Suprapubic skin (tissue), 4 donors: ENCODE measurements around the gene PRSS2. TPM values are rescaled to one million over a fixed set of nuclear protein-coding genes. Genes with fewer than 3 reads are reported as not detected.

ENCODE experiments used
- DNase-seq, 2 donors: peaks; one replicate each; pipeline ENCODE4 v3.0.0-alpha.2; 2019; ENCODE audit warnings: low spot score in 2 of 2
- H3K27ac ChIP-seq: fragments of 200-600 bp; sonication (generic); one replicate; pipeline ENCODE4 v1.5.1; 2019
- H3K27me3 ChIP-seq: fragments of 200-600 bp; sonication (generic); one replicate; pipeline ENCODE4 v1.5.1; 2019
- H3K36me3 ChIP-seq: fragments of 200-600 bp; sonication (generic); one replicate; pipeline ENCODE4 v1.5.1; 2019
- H3K4me1 ChIP-seq: fragments of 200-600 bp; sonication (generic); one replicate; pipeline ENCODE4 v1.5.1; 2019
- H3K4me3 ChIP-seq: fragments of 200-600 bp; sonication (generic); one replicate; pipeline ENCODE4 v1.5.1; 2019; ENCODE audit warnings: mild to moderate bottlenecking
- H3K9me3 ChIP-seq: fragments of 200-600 bp; sonication (generic); one replicate; pipeline ENCODE4 v1.5.1; 2019
- CTCF ChIP-seq, 2 donors: fragments of 200-600 bp in 1 of 2; fragments of 450-650 bp in 1 of 2; sonication (generic) in 1 of 2; IDR thresholded peaks; one replicate each; pipeline ENCODE4 v1.5.1; 2016 to 2019; ENCODE audit warnings: antibody characterized with exemption in 2 of 2, mild to moderate bottlenecking in 1 of 2, moderate library complexity in 1 of 2
- EP300 ChIP-seq: sonication (generic); formaldehyde crosslinking; IDR thresholded peaks from one replicate; pipeline ENCODE4 v1.6.1; 2017; ENCODE audit warnings: antibody characterized with exemption
- POLR2A ChIP-seq, 2 donors: fragments of 450-650 bp; IDR thresholded peaks; one replicate each; pipeline ENCODE4 v1.6.1; 2017; ENCODE audit warnings: antibody characterized with exemption in 2 of 2, mild to moderate bottlenecking in 2 of 2, moderate library complexity in 2 of 2
- POLR2AphosphoS5 ChIP-seq, 3 donors: sonication (generic); formaldehyde crosslinking; IDR thresholded peaks; one replicate each; pipeline ENCODE4 v1.6.1; 2017; ENCODE audit warnings: antibody characterized with exemption in 3 of 3
- WGBS: methylation state at CpG from one replicate; pipeline ENCODE4 v1.1.5; 2018; 5-methylcytosine and 5-hydroxymethylcytosine counted together
- total RNA-seq, 4 donors: library from RNA; depleted of rRNA; stranded (reverse); fragments of >200 nt; gene quantifications; one replicate each; pipeline ENCODE4 v1.1.0, GENCODE V29; 2016

The PRSS2 gene
- total RNA-seq, 4 donors from 2014 or later: not detected

- peaks cover 22% of the 10 kb centered on the region for H3K27me3 ChIP-seq
- H3K9me3 ChIP-seq: no peaks in the 10 kb centered on the region
- no peak for DNase-seq
- no peak overlapping the region for H3K27ac ChIP-seq
- no peaks in the 10 kb centered on the region for H3K36me3 ChIP-seq
- no peak for TF ChIP-seq CTCF (IDR thresholded peaks at IDR 0.05)
- TF ChIP-seq POLR2A (IDR thresholded peaks at IDR 0.05): no peak
- no peak for TF ChIP-seq POLR2AphosphoS5 (IDR thresholded peaks at IDR 0.05)
- TF ChIP-seq EP300: no peak
- no peak overlapping the region for H3K4me3 ChIP-seq
- H3K4me1 ChIP-seq: peaks cover 4% of the 10 kb centered on the region
- WGBS: 72% methylated on average over 3 of the region's 3 CpGs
These were observed 44.4 kb downstream of the PRSS2 start for GRCh38 chr7:142815134-142815533.

DNA sequence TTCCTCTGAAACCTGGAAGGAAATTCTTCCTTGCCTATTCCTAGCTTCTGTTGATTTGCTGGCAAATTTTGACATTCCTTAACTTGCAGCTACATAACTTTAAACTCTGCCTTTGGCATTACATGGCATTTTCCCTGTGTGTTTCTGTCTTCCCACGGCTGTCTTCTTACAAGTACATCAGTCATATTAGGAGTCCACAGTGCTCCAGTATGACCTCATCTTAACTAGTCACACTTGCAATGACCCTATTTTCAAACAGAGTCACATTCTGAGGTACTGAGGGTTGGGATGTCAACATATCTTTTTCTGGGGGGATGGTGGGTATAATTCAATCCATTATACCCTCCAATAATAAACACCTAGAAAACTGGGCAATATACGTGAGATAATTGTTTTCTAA lies 46.7 kb downstream of the PRSS2 start:
- Histone ChIP-seq H3K27ac (no peak overlapping the region), H3K4me3 (no peak overlapping the region), H3K27me3 (peaks cover 14% of the 10 kb centered on the region), H3K9me3 (no peaks in the 10 kb centered on the region), H3K4me1 (peaks cover 4% of the 10 kb centered on the region), H3K36me3 (no peaks in the 10 kb centered on the region)
- WGBS: 42% methylated on average over 2 of the region's 2 CpGs
- DNase-seq: no peak
- TF ChIP-seq POLR2A (IDR thresholded peaks at IDR 0.05) (no peak), EP300 (no peak), POLR2AphosphoS5 (IDR thresholded peaks at IDR 0.05) (no peak), CTCF (IDR thresholded peaks at IDR 0.05) (no peak)

GRCh38 chr7:142819530-142819929 lies 48.8 kb downstream of the PRSS2 start:
- Histone ChIP-seq H3K4me3 (no peak overlapping the region), H3K9me3 (no peaks in the 10 kb centered on the region), H3K36me3 (no peaks in the 10 kb centered on the region), H3K27me3 (peaks cover 3% of the 10 kb centered on the region), H3K4me1 (no peaks in the 10 kb centered on the region), H3K27ac (no peak overlapping the region)
- DNase-seq: no peak
- 81% methylated on average over 5 of the region's 5 CpGs for WGBS
- no peak for TF ChIP-seq POLR2A (IDR thresholded peaks at IDR 0.05)
- TF ChIP-seq POLR2AphosphoS5 (IDR thresholded peaks at IDR 0.05): no peak
- TF ChIP-seq EP300: no peak
- TF ChIP-seq CTCF (IDR thresholded peaks at IDR 0.05): no peak

GRCh38 chr7:142822714-142823113 lies 51.9 kb downstream of the PRSS2 start:
- Histone ChIP-seq H3K27ac (no peak overlapping the region), H3K36me3 (no peaks in the 10 kb centered on the region), H3K9me3 (no peaks in the 10 kb centered on the region), H3K27me3 (no peaks in the 10 kb centered on the region), H3K4me3 (no peak overlapping the region), H3K4me1 (no peaks in the 10 kb centered on the region)
- no peak for TF ChIP-seq POLR2AphosphoS5 (IDR thresholded peaks at IDR 0.05)
- no peak for TF ChIP-seq EP300
- no peak for TF ChIP-seq CTCF (IDR thresholded peaks at IDR 0.05)
- no peak for TF ChIP-seq POLR2A (IDR thresholded peaks at IDR 0.05)
- 2% methylated on average over 1 of the region's 1 CpG for WGBS
- DNase-seq: no peak

Other genes with a start within 250 kb of the PRSS2 start
- not detected for gene PRSS1, start 21.5 kb upstream of the PRSS2 start, total RNA-seq
- 100 to 1,000 TPM; 207 to 299 (median 258) TPM for gene EPHB6, start 84.1 kb downstream of the PRSS2 start, total RNA-seq
- 10 to 100 TPM in 3 of 4 donors, 1 to 10 TPM in 1; 7.5 to 34.8 (median 15.0) TPM for gene TRPV6, start 114.8 kb downstream of the PRSS2 start, total RNA-seq
- gene TRPV5, start 162.8 kb downstream of the PRSS2 start, total RNA-seq: not detected
- gene LLCFC1, start 168.5 kb downstream of the PRSS2 start, total RNA-seq: not detected
- gene KEL, start 191.4 kb downstream of the PRSS2 start, total RNA-seq: under 1 TPM in 1 of 4 donors, not detected in 3; 0.32 TPM